ENCODE results near the gene CCT7. TPM values are rescaled to one million over a fixed set of nuclear protein-coding genes. Genes with fewer than 3 reads are reported as not detected.

Gene CCT7
- total and polyA plus RNA-seq, 2 experiments from 2014 or later: 287 to 642 TPM

DNA sequence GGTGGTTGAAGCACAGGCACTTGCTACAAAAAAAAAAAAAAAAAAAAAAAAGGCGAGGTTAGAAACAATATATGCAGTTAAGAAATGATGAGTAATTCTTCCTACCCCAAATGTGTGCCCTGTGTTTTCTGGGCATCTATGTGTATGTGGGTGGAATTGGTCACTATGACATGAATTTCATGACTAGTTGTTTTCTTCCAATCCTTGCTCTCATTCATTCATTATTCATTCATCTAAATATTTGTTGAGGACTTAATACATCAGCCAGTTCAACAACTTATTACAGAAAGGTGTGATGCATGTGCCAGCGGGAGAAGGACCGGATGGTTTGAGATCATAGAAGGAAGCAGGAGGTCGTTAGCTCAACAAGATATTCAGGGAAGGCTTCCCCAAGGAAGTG lies 67.5 kb downstream of the CCT7 start:
- Histone ChIP-seq H3K27ac (ENCODE audit: low read depth) (no peak overlapping the region), H3F3A (replicated peaks; ENCODE audit: low read depth) (no peaks in the 10 kb centered on the region), H3K27me3 (ENCODE audit: insufficient read depth) (peaks cover 15% of the 10 kb centered on the region), H3K4me2 (no peak overlapping the region), H3K4me3 (no peak overlapping the region), H3K4me1 (ENCODE audit: insufficient read depth) (no peaks in the 10 kb centered on the region), H4K20me1 (replicated peaks; ENCODE audit: insufficient read depth) (no peaks in the 10 kb centered on the region; the same call in 1 of the 2 replicates), H3K36me3 (ENCODE audit: insufficient read depth) (no peaks in the 10 kb centered on the region), H3K9me2 (ENCODE audit: insufficient read depth) (no peaks in the 10 kb centered on the region), H3K79me2 (replicated peaks; ENCODE audit: insufficient read depth) (no peaks in the 10 kb centered on the region), H2AFZ (no peak overlapping the region)
- Mint-ChIP-seq H3K4me3 (no peak overlapping the region), H3K4me1 (peaks cover 11% of the 10 kb centered on the region; the same call in 2 of the 3 replicates), H3K27ac (no peak overlapping the region), H3K27me3 (ENCODE audit: insufficient read depth, low read depth, poor library complexity) (peaks cover 4% of the 10 kb centered on the region), H3K36me3 (ENCODE audit: low read depth) (no peaks in the 10 kb centered on the region), H3K9me3 (no peaks in the 10 kb centered on the region)
- no peak for ATAC-seq
- no peak for DNase-seq (ENCODE audit: low spot score)
- TF ChIP-seq, protein P1, sequence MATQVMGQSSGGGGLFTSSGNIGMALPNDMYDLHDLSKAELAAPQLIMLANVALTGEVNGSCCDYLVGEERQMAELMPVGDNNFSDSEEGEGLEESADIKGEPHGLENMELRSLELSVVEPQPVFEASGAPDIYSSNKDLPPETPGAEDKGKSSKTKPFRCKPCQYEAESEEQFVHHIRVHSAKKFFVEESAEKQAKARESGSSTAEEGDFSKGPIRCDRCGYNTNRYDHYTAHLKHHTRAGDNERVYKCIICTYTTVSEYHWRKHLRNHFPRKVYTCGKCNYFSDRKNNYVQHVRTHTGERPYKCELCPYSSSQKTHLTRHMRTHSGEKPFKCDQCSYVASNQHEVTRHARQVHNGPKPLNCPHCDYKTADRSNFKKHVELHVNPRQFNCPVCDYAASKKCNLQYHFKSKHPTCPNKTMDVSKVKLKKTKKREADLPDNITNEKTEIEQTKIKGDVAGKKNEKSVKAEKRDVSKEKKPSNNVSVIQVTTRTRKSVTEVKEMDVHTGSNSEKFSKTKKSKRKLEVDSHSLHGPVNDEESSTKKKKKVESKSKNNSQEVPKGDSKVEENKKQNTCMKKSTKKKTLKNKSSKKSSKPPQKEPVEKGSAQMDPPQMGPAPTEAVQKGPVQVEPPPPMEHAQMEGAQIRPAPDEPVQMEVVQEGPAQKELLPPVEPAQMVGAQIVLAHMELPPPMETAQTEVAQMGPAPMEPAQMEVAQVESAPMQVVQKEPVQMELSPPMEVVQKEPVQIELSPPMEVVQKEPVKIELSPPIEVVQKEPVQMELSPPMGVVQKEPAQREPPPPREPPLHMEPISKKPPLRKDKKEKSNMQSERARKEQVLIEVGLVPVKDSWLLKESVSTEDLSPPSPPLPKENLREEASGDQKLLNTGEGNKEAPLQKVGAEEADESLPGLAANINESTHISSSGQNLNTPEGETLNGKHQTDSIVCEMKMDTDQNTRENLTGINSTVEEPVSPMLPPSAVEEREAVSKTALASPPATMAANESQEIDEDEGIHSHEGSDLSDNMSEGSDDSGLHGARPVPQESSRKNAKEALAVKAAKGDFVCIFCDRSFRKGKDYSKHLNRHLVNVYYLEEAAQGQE (IDR thresholded peaks at IDR 0.05; ENCODE audit: unreplicated experiment): no peak

Small RNA genes lying within 50 kb of the gene (small RNA-seq; reads per million reads assigned to genes)
- not detected for gene RNU6-111P (ENCODE audit: low replicate concordance)

Other genes with a start within 250 kb of the CCT7 start
- 25.8 and 26.3 TPM in 2 replicates for gene SFXN5, start 162.6 kb upstream of the CCT7 start, total RNA-seq (2014; rRNA removed; shearing (Covaris generic))
- 23.6 and 25.4 TPM in 2 replicates for gene SFXN5, start 162.6 kb upstream of the CCT7 start, polyA plus RNA-seq (2016; fragmentation: Nextera tagmentation; extraction: Ambion mirVana)
- 15.7 and 16.6 TPM in 2 replicates for gene RAB11FIP5, start 121.4 kb upstream of the CCT7 start, total RNA-seq (2014; rRNA removed; shearing (Covaris generic))
- gene RAB11FIP5, start 121.4 kb upstream of the CCT7 start, polyA plus RNA-seq (2016; fragmentation: Nextera tagmentation; extraction: Ambion mirVana): 4.3 and 4.4 TPM in 2 replicates
- 0.47 and 0.73 TPM in 2 replicates for gene NOTO, start 31.7 kb upstream of the CCT7 start, total RNA-seq (2014; rRNA removed; shearing (Covaris generic))
- 0.06 and 0.12 TPM in 2 replicates for gene NOTO, start 31.7 kb upstream of the CCT7 start, polyA plus RNA-seq (2016; fragmentation: Nextera tagmentation; extraction: Ambion mirVana)
- gene SMYD5, start 20.1 kb upstream of the CCT7 start, total RNA-seq (2014; rRNA removed; shearing (Covaris generic)): 45.8 and 47.3 TPM in 2 replicates
- 17.9 and 20.5 TPM in 2 replicates for gene SMYD5, start 20.1 kb upstream of the CCT7 start, polyA plus RNA-seq (2016; fragmentation: Nextera tagmentation; extraction: Ambion mirVana)
- 6.5 and 8.6 TPM in 2 replicates for gene PRADC1, start 1.1 kb upstream of the CCT7 start, total RNA-seq (2014; rRNA removed; shearing (Covaris generic))
- 6.8 and 8.3 TPM in 2 replicates for gene PRADC1, start 1.1 kb upstream of the CCT7 start, polyA plus RNA-seq (2016; fragmentation: Nextera tagmentation; extraction: Ambion mirVana)
- gene FBXO41, start 50.2 kb downstream of the CCT7 start, total RNA-seq (2014; rRNA removed; shearing (Covaris generic)): 13.8 and 16.5 TPM in 2 replicates
- 3.1 and 3.5 TPM in 2 replicates for gene FBXO41, start 50.2 kb downstream of the CCT7 start, polyA plus RNA-seq (2016; fragmentation: Nextera tagmentation; extraction: Ambion mirVana)
- gene EGR4, start 59.2 kb downstream of the CCT7 start, total RNA-seq (2014; rRNA removed; shearing (Covaris generic)): not detected in 2 replicates
- 0.23 TPM in 1 of 2 replicates, not detected in the other for gene EGR4, start 59.2 kb downstream of the CCT7 start, polyA plus RNA-seq (2016; fragmentation: Nextera tagmentation; extraction: Ambion mirVana)
- 65.7 and 66.8 TPM in 2 replicates for gene ALMS1, start 151.5 kb downstream of the CCT7 start, total RNA-seq (2014; rRNA removed; shearing (Covaris generic))
- gene ALMS1, start 151.5 kb downstream of the CCT7 start, polyA plus RNA-seq (2016; fragmentation: Nextera tagmentation; extraction: Ambion mirVana): 35.0 and 38.8 TPM in 2 replicates